GM21619 (cell line): ENCODE measurements around the gene SPTBN1.

Experiments used
- ATAC-seq: cut with Tn5 transposase; IDR thresholded peaks from one replicate; pipeline ENCODE4 v1.9.1; 2021; ENCODE audit not compliant: unreplicated experiment

The SPTBN1 gene

DNA sequence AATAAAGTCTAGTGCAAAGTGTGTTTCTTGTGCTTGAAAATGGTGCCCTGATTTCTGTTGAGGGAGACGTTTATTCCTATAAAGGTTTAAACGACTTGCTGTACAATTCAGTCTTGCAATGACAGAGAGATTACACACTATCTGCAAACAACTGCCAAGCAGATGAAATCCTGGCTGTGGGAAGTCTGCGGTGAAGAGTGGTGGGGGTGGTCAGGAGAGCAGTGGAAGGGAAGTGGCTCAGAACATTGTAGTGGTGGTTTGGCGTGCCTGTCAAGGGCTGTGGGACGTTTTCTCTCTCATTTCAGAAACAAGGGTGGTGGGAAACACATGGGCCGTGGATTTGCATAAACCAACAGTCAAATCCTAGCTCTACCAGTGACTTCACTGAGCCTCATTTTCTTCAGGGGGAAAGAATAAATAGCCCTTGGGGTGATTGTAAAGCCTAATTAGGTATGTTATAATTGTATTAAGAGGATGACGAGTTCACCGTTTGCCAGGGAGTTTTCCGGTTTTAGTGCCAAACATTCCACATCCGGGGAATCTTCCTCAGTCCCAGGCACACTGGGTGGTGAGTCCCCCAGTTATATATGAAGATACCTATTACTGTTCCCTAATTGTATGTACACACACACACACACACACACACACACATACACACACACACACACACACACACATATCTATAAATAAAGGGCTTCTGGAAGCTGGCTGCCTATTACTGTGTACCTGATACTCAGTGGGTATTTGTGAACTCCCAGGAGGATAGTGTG is 115.0 kb downstream of the SPTBN1 start:
- ATAC-seq = peak; percentile 53

DNA sequence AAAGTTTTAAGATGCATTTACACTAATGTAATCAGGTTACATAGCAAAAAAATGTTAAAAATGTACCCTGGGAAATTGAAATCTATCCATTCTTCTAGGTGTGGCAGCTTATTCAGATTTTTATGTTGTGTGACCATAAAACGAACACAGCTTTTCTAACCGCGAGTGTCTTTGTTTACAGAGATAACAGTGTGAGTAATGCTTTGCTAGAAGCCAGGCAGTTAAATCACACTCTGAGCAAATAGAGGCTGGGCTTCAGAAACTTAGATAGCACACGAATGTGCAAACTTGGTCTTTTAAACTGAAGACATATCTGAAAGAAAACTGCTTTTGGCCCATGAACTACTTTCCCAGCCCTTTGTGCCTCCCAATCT is 116.1 kb downstream of the SPTBN1 start:
- ATAC-seq = no peak

DNA sequence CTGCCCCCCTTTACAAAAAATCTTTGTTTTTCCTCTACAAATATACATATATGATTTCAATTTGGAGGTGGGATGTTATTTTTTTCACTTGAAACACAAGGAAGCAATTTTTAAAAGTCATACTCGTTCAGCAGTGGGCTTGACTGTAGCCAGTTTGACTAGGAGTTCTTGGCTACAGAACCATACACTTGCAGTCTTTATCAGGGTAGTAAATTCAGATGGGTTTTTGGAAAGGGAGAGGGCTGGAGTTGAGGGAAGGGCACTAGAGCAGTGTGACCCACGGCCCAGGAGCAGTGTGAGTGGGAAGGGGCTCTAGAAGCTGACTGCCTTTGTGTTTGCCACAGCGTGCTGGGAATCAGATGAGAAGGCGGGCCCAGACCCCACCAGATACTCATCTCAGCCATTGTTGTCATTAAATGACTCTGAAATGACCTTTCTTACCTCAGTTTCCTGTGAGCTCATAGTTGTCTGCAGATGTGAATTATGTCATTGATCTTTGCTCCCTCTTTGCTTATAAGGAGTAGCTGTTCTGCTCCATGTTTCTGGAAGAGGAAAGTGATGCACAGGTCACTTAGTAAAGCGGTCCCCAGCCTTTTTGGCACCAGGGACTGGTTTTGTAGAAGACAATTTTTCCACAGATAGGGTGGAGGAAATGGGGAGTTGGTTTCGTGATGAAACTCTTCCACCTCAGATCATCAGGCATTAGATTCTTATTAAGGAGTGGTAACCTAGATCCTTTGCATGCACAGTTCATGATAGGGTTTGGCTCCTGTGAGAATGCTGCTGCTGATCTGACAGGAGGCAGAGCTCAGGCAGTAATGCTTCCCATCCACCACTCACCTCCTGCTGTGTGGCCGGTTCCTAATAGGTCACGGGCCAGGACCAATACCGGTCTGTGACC is 116.8 kb downstream of the SPTBN1 start:
- ATAC-seq = no peak

DNA sequence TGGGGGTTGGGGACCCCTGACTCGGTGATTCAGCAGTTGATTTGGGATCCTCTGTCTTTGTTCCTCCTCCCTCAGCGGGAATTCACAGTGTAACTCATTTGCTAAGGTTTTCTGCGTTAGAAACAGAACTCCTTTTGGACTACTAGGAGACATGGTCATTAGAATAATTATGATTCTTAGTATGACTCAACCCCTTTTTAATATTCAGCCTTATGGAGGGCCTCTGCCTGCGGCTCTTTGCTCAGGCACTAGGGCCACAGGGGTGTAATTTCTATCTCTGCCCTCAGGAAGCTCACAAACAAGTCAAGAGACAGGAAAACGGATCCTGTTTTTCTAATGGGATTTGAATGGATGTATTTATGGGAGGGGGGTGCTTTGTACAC is 117.4 kb downstream of the SPTBN1 start:
- no peak for ATAC-seq

DNA sequence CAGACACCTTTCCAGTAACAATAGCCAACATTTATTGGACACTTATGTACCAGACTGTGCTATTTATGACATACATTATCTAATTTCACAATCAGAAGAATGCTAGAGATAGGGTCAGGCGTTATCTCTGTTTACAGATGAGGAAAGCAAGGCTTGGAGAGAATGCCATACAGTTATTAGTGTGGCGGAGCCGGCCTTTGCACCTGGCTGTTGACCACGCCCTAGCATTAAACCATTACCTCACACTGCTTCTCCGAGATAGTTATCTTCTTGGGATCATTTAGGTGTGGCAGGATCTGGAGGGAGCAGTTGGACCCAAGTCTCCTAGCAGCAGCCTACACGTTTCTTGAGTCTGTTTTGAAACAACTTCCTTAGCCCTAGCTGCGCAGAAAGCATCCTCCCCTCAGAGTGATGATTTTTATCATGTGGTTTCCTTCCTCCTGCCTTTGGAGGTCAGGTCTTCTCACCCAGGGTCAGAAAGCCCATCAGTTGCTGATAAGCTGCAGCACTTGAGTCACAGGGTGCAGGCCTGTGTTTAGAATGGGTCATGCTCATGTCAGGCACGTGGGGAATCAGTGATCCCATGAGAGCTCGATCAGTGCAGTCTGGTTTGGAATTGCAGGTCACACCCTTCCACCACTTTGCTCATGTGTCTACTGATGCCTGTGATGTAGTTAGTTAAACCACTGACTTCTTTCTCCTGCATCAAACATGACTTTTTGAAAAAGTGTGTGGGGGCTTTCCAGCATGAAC is 118.2 kb downstream of the SPTBN1 start:
- peak; percentile 44 for ATAC-seq

DNA sequence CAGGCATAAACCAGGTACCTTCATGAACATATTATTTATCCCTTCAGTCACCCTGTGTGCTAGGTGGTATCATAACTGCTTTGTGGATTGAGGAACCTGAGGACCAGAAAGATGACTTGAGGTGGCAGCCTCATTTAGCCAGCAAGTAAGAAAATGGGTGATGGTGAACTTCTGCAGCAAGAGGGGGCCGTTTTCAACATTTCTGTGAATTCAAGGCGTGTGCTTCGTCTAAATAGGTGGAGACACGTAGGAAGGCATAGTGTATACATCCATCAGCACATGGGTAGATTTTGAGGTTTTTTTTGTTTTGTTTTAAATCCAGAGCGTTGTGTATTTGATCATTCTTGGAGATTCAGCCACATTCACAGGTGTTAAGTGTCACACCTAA is 118.7 kb downstream of the SPTBN1 start:
- ATAC-seq = no peak

DNA sequence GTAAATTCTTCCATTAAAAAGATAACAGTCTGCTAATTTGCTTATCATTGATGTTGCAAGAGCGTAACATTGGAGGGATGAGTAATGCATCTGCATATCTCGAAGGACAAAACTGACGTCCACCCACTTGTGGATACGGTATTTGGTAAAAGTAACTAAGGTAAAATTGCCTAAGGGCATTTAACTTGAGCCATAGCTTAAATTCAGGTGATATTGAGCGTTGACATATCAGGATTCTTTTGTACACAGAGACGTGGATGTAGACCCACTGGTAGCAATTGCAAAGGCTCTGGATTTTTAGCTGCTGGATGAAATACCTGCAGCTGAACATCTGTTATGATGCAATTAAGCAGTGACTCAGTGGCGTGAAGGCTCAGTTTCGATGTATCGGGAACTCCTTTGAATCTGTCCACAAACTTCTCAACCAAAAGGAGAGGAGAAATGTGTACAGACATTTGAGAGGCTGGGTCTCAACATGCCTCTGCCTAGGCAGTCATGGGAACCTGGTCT is 119.3 kb downstream of the SPTBN1 start:
- no peak for ATAC-seq

DNA sequence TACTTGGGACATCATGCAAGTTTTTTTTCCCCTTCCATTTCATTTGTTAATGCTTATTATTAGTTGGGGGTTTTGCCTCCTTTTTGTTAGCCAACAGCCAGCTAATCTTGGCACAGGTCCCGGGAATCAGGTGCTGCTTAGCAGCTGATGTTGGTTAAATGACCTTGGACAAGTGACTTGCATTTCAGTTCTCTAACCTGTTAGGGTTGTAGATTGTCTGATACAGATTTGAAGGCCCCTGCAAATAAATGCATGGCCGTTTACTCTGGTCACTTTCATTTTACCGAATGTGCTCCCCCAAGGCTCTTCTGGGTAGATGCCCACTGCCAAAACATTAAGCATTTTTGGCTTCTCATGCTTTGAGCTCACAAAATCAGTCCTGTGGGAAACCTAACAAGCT is 120.9 kb downstream of the SPTBN1 start:
- no peak for ATAC-seq

DNA sequence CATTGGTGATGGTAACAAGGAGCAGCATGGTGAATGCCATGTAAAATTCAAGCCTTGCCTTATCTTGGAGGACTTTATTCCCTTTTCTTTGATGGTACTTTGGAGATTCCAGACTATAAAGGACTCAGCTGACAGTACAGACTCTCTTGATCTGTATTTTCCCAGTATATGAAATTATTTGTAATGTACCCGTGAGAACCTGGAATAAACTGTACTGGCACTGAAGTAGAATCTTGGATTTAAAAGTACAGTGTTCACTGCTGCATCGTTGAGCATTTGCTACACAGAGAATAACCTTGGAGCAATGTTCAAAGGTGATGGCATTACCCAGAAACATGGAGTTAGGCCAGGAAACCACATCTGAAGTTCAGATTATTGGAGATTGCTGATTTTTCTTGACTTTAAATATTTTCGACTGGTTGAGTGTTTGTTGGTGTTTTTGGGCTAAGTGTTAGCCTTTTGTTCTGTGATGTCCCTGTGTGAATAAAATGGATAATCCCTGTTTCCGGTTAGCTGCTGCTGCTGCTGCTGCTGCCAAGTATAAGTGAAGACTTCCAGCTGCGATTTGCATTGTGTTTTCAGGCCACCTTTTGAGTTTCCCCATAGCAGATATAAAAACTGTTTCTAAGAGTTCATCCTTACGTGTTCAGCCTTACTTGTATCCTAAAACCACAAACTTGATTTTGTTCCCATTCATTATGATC is 122.0 kb downstream of the SPTBN1 start:
- ATAC-seq = no peak

DNA sequence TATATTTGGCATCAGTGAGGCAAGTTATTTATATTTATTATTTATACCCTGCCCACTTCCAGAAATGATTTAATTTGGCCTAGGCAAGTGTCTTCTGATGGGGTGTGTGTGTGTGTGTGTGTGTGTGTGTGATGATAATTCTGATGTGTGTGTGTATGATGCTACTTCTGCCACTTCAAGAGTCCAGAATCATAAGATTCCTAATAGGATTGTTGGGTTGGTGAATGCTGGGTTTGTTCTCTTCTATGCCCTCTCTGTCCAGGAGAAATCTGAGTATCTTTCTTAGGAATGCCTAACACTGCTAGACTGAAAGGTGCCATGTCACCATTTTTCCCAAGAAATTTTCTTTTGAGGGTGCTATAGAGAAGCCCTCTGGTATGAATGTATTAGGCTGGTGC is 122.5 kb downstream of the SPTBN1 start:
- no peak for ATAC-seq

DNA sequence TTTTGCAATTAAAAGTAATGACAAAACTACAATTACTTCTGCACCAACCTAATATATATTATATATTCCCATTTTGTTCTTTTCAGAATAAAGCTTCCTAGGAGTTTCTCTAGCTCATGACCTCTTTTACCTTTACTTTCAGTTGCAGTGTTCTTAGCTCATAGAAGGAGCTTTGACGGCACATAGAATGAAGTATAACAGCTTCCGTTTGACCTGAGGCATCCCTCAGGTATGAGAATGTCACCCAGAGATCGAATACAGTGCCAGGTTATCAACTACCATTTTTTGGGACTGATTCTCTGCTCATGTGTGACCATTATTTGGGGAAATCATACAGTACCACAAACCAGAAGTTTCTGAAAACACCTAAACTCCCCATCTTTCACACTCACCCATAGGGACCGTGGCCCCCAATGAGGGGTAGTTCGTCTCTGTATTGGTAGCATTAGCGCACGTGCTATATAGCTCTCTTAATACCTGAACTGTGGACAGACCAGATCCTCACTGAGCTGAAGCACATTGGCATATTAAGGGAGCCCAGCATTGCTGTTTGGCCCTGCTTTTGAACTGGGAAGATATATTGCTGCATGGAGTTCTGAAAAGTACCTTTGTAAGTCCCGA is 123.0 kb downstream of the SPTBN1 start:
- no peak for ATAC-seq

DNA sequence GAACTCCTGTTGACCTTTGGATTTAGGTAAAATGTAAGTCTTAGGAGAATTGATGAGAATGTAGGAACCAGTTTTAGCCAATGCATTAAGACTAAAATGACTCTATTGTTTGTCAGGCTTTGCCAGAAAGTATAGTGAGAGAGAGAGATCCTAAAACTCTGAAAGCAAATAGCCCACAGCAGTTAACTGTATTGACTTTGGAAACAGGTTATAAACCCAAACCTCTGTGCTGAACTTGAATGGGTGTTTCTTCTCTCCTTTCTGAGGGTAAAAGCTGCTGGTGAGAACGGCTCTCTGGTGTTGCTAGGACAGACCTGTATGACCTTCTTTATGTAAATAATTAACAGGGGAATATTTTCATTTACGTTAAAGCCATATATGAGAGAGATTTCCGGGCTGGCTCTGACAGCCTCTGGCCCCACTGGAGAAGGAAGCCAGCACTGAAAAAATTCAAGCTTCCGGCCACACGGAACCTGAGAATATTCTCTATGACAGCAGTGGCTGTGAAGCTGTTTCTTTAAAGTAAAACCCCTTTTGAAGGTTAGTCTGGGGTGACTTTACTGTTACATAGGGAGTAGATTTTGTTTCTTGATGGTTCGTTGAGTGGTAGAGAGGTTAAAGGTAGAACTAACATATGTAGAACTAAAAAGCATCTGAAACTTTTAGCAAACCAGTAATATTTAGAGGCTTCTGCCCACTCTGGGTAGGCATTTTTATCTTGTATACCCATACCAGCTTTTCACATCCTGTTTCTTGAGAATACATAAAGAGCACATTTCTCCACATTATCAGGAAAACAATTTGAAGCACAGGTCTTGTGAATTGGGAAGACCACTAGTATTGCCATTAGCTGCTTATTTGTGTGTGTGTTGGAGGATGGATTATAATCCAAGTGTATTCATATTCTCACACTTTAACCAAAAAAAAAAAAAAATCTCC is 123.8 kb downstream of the SPTBN1 start:
- ATAC-seq = peak; percentile 86

DNA sequence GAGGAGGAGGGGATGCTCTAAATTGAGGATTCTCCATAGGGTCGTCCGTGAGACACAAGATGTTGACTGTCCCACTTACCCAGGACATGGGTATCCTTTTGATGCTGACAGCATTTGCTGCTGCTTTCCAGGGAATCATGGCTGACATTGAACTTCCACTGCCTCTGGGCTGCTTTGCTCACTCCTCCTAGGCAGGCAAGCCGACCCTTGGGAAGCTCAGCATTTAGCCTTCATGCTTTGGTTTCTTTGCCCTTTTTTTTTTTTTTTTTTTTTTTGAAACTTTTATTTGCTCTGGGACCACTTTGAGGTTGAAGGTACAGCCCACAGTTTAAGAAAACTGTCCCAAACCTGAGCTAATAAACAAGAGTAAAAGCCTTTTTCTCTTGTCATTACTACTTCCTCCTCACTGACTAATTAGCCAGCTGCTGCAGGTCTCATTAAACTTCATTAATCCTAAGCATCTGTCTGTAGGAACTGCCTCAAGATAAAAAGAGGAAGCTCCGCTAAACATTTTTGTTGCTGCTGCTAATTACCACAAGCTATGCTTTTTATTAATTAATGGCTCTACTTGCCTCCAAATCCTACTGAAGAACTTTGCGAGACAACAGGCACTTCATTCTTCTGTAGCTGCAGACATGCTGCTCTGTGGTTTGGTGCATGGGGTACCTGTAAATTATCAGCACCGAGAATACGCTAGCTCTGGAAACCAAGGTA is 125.4 kb downstream of the SPTBN1 start:
- ATAC-seq = peak; percentile 35

DNA sequence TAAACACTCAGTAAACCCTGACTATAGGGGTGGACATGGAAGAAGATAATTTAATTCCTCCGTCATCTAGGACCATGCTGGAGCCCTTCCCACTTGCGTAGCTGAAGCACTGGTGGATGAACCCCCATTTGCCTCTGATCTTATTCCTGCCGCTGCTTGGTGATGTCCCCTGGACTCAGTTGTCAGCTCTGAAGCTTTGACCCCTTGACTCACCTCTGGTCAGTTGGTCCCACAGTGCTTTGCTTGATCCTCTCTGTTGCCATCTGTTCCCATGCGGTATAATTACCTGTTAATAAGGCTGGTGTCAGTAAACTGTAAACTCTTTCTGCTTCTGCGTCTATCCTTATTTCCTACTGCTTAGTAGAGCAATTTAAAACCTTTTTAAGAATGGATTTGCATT is 126.9 kb downstream of the SPTBN1 start:
- no peak for ATAC-seq

DNA sequence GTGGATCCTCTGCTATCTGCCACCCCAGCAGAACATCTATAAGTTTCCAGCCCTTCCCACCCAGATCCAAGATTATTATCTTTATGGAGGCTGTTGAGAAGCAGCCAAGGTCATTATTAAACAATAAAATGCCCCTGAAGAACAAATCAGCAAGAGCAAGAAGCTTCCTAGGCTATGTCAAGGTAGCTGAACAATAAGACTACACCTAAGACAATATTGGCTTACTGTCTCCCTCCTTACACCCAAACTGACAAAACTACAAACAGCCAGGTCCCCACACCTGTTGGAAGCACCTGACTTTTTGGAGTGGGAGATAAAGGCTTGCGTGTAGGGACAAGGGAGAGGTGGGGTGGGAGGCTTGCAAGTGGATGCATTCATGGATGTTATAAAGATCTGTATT is 128.5 kb downstream of the SPTBN1 start:
- no peak for ATAC-seq

DNA sequence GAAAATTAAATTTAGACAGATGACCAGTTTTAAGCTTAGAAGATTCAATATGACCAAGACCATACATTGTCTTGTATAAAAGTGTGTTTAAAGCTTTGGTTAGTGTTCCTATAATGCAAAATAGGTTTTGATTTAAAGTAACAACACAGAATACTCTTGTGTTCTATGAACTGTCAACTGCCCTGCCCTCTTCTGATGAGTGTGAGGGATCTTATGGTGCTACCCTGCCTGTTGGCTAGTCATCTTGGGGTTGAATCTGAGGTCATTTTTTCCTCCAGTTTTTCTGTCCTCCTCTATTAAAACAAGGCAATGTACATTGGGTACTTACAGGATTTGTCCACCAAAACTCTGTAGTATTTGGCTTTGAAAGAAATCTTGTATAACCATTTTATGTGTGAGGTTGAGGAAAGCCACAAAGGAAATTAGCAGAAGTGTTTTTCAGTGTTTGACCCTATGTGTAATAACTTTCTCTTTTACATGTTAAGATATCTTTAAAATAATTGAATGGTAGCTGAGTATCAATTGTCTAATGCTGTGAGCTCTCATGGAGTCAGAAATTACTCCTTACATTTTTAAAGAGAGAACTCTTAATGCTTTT is 129.1 kb downstream of the SPTBN1 start:
- no peak for ATAC-seq

DNA sequence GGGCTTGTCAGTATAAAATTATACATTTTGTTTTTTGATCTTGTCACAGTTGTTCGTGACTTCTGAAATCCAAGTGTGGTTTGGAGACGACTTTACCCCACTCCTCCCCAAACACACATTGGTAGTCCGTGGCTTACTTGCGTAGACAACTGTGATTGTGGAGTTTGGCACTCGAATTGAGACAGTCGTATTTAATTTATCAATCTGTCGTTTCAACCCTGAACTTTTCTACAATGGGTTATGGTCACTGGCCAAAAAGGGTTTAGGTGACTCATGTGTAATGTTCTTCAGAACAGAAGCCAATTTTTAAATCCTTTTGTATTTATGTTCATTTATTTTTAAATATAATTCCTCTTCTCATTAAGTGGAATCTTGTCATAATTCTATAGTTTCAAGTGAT is 129.9 kb downstream of the SPTBN1 start:
- ATAC-seq = no peak

DNA sequence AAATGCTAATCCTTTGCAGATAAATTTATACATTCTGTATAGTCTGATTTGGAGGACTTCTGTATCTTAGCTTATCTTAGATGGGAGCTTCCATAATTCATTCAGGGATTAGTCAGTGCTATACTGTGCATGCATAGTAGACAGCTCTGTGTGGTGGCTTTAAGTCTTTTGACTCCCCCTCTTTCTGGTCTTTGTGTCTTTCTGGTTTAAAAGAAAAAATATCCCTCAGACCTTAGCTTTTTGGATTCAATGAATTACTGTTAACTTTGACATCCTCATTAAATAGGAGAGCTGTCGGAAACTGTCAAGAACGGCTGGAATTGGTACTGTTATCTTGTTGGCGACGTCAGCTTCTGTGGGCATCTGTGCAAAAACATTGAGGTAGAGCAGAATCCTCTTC is 130.4 kb downstream of the SPTBN1 start:
- no peak for ATAC-seq
